Measurements from ENCODE around the gene TOMM6. TPM values are rescaled to one million over a fixed set of nuclear protein-coding genes. Genes with fewer than 3 reads are reported as not detected.

Gene TOMM6
- total and polyA plus RNA-seq, 8 donors: 48.6 to 196 (median 68.7) TPM

- peaks cover 0 to 10% (median 0%) of the 10 kb centered on the region in 3 donors for H3K36me3 ChIP-seq
- intact Hi-C loops (cut with DNase I): no loop called here
- H3K4me1 ChIP-seq: no peaks in the 10 kb centered on the region
- peak in 1 of 6 donors; percentile 20 for DNase-seq
- H3K27ac ChIP-seq: no peak overlapping the region
- TF ChIP-seq CTCF (IDR thresholded peaks at IDR 0.05): no peak
- H3K9me3 ChIP-seq: no peaks in the 10 kb centered on the region
- H3K27me3 ChIP-seq: no peaks in the 10 kb centered on the region
- 94 to 99% methylated on average over 8 of the region's 8 CpGs for WGBS, 2 donors
- ATAC-seq: no peak
- FAIRE-seq: no peak
- no peak overlapping the region for H3K4me3 ChIP-seq
These were observed 18.1 kb upstream of the TOMM6 start for GRCh38 chr6:41769376-41769775.

GRCh38 chr6:41770381-41771057 is 17.0 kb upstream of the TOMM6 start:
- H3K9me3 ChIP-seq: no peaks in the 10 kb centered on the region
- H3K27ac ChIP-seq: no peak overlapping the region
- peak in 1 of 6 donors; percentile 56 for DNase-seq
- no peak for TF ChIP-seq CTCF (IDR thresholded peaks at IDR 0.05)
- no peak for FAIRE-seq
- H3K4me3 ChIP-seq: no peak overlapping the region
- ATAC-seq: no peak
- intact Hi-C loops (cut with DNase I): loop anchor here in 1 of 3 donors (10.0 kb wide), 1 partner anchor 166 kb away; no protein-coding TSS in a partner anchor
- H3K27me3 ChIP-seq: no peaks in the 10 kb centered on the region
- peaks cover 0 to 10% (median 0%) of the 10 kb centered on the region in 3 donors for H3K36me3 ChIP-seq
- WGBS, 2 donors: 91 to 92% methylated on average over 30 of the region's 30 CpGs
- no peaks in the 10 kb centered on the region for H3K4me1 ChIP-seq

- Histone ChIP-seq H3K27me3 (no peaks in the 10 kb centered on the region), H3K27ac (no peak overlapping the region), H3K4me3 (no peak overlapping the region), H3K9me3 (no peaks in the 10 kb centered on the region), H3K4me1 (no peaks in the 10 kb centered on the region), H3K36me3 (peaks cover 0 to 10% (median 0%) of the 10 kb centered on the region in 3 donors)
- 90 to 91% methylated on average over 29 of the region's 29 CpGs for WGBS, 2 donors
- no peak for TF ChIP-seq CTCF (IDR thresholded peaks at IDR 0.05)
- ATAC-seq (no peak), FAIRE-seq (no peak), DNase-seq (peak in 1 of 6 donors; percentile 45)
- intact Hi-C loops (cut with DNase I): loop anchor here in 1 of 3 donors (10.0 kb wide), 1 partner anchor 167 kb away; no protein-coding TSS in a partner anchor
These were observed 16.2 kb upstream of the TOMM6 start for GRCh38 chr6:41771058-41771983.

- H3K27me3 ChIP-seq: no peaks in the 10 kb centered on the region
- H3K9me3 ChIP-seq: no peaks in the 10 kb centered on the region
- FAIRE-seq (no peak), DNase-seq (no peak), ATAC-seq (no peak)
- intact Hi-C loops (cut with DNase I): loop anchor here in 1 of 3 donors (10.0 kb wide), 1 partner anchor 170 kb away; no protein-coding TSS in a partner anchor
- no peak for TF ChIP-seq CTCF (IDR thresholded peaks at IDR 0.05)
- H3K36me3 ChIP-seq: peaks cover 0 to 10% (median 0%) of the 10 kb centered on the region in 3 donors
- H3K27ac ChIP-seq: no peak overlapping the region
- no peak overlapping the region for H3K4me3 ChIP-seq
- WGBS, 2 donors: 84% methylated on average over 3 of the region's 3 CpGs
- peaks cover 0 to 7% (median 0%) of the 10 kb centered on the region in 3 donors for H3K4me1 ChIP-seq
These were observed 12.7 kb upstream of the TOMM6 start for GRCh38 chr6:41774841-41775240.

All from pancreas (tissue), 10 donors.